ENCODE measurements around the gene CCDC32.

CCDC32 gene

GRCh38 chr15:40565333-40566238, 744 bp upstream of the CCDC32 start:
- DNase-seq = no peak

DNA sequence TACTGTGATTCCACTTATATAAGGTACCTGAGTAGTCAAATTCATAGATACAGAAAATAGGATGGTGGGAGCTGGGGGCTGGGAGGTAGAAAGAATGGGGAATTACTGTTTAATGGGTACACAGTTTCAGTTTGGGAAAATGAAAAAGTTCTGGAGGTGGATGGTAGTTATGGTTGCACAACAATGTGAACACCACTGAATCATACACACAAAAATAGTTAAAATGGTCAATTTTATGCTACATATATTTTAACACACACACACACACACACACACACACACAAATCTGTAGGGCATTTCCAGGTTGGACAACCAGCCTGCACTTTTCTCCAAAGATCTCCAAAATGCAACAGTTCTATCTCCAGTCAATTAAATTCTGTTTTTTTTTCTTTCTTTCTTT, 1.4 kb downstream of the CCDC32 start:
- DNase-seq = no peak

GRCh38 chr15:40562691-40563090, 2.2 kb downstream of the CCDC32 start:
- DNase-seq = no peak

DNA sequence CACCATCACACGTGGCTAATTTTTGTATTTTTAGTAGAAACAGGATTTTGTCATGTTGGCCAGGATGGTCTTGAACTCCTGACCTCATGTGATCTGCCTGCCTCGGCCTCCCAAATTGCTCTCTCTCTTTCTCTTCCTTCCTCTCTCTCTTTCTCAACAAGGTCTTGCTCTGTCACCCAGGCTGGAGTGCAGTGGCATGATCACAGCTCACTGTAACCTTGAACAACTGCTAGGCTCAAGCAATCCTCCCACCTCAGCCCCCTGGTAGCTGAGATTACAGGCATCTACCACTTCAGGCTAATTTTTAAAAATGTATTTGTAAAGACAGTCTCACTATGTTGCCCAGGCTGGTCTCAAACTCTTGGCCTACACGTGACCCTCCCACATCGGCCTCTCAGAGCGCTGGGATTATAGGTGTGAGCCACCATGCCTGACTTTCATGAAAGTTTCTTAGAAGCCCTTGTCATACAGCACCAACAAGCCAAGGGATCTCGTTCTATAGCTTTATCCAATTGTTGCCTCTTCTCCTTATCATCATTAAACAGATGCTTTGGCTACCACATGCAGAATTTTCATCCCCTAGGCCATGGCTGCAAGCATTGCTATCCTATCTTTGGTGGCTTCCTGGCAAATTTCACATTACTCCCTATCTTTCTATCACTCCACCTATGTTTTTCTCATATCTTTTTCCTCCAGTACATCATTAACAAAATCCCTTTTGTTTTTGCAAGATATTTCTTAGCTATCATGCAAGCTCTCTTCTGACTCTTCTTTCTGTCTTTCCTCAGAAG, 5.7 kb downstream of the CCDC32 start:
- no peak for DNase-seq

DNA sequence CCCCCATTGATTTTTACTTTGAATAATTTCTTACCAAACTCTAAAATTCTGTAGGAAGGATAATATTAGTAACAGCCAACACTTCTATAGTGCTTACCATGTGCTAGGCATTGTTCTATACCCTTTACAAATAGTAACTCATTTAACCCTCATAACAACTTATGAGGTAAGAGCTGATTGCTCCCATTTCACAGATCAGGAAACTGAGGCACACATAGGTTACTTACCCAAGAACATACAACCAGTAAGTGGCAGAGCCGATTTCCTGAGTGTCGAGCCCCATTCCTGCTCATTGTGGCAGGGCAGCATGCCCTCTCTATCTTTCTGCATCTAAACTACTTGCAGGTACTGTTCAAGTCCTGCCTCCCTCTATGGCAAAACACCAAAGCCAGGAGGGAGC, 9.0 kb downstream of the CCDC32 start:
- no peak for DNase-seq

GRCh38 chr15:40554161-40554525, 10.7 kb downstream of the CCDC32 start:
- DNase-seq = no peak

DNA sequence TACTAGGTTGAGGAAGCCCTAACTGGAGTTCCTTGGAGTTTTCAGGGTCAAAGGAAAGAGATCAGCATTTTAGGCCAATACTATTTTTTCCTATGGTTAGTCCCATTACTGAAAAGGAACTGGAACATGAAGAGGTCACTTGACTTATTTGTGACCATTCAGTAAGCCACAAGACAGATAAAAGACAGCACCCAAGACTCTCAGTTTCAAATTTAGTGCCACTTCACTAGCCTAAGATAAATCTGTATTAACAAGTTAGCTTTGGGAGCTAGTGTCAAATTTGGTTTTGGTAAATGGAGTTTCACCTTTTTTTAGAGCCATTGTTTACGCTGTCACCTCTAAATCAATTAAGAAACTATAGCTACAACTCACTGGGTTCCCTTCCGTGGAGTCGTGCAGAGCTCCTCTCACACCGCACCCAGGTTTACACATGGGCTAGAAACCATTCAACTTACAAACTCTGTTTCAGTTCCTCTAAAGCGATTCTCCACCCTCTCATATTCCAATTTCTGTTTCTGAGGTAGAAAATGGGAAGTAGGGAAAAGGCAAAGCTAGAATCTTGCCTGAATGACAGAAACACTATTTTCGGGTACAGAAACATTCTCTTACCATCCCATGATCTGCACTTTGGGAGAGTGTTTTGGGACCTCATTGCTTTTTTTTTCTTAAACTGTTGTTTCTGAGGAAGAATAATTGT, 14.4 kb downstream of the CCDC32 start:
- no peak for DNase-seq

- no peak for DNase-seq
Measured at GRCh38 chr15:40549894-40550293, 14.9 kb downstream of the CCDC32 start.

GRCh38 chr15:40548610-40549009, 16.2 kb downstream of the CCDC32 start:
- DNase-seq = no peak

- DNase-seq = no peak
Measured at GRCh38 chr15:40545457-40545856, 19.4 kb downstream of the CCDC32 start.

- DNase-seq = no peak
Measured at GRCh38 chr15:40543631-40544294, 21.1 kb downstream of the CCDC32 start.

GRCh38 chr15:40543082-40543481, 21.8 kb downstream of the CCDC32 start:
- DNase-seq = no peak

- no peak for DNase-seq
Measured at GRCh38 chr15:40538976-40539375, 25.9 kb downstream of the CCDC32 start.

DNA sequence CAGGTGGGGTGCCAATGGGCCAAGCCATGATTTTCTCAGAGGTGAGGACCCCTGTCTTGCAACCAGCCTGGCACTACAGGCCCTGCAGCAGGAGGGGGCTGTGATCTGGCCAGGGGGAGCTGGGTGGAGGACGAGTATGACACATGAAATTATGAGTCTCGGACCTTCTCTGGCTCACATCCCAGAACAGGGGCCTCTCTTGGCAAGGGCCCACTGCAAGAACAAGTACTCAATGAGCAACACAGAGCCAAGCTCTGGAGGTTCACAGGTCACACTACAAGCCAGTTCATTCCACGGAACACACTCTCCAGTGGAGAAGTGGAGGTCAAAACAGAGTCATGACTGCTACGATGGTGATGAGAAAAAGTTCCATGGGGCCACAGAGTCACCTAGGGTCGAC, 28.3 kb downstream of the CCDC32 start:
- DNase-seq = no peak

DNA sequence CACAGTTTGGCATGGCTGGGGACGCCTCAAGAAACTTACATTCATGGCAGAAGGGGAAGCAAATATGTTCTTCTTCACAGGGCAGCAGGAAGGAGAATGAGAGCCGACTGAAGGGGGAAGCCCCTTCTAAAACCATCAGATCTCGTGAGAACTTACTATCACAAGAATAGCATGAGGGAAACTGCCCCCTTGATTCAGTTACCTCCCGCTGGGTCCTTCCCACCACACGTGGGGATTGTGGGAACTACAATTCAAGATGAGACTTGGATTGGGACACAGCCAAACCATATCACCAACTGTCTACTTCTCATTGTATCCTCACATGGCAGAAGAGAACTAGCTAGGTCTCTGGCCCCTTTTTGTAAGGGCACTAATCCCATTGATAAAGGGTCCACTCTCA, 30.5 kb downstream of the CCDC32 start:
- no peak for DNase-seq

DNA sequence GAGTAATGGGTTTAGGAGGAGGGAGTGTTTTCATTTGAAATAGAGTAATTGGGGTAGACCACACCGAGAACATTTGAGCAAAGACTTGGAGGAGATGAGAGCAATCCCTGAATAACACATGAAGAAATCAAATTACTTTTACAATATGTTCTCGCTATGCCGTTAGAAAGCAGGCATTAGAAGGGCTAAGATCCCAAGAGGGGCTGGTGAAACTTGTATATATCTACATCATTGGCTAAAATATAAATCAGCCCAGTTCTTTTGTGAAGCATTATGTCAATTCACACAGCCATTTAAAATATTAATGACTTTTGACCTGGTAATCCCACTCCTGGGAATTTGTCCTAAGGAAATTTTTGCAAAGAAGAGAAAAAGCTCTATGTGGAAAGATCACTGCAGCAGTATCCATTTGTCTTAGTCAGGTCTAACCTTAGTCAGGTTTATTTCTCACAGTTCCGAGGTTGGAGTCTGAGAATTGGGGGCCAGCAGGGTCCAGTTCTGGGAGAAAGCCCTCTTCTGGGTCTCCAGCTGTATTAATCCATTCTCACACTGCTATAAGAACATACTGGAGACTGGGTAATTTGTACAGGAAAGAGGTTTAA, 31.0 kb downstream of the CCDC32 start:
- no peak for DNase-seq

DNA sequence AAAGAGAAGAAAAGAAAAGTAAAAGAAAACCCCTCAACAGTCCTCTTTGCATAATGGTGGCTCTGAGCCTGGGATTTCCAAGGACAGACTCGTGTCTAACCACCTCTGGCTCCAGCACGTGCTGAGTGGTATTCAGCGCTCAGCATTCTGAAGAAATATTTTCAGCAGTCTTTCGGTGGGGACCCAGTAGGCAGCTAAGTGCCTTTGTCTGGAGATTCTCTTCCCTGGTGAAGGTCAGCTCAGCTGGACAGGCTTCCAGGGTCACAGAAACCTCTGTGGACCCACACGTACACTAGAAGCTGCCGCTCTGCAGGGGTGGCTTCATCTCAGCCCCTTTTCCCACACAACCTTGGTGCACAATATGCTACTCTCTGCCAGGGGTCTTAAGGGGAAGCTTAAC, 36.0 kb downstream of the CCDC32 start:
- no peak for DNase-seq

GRCh38 chr15:40525855-40526254, 39.0 kb downstream of the CCDC32 start:
- DNase-seq = no peak

DNA sequence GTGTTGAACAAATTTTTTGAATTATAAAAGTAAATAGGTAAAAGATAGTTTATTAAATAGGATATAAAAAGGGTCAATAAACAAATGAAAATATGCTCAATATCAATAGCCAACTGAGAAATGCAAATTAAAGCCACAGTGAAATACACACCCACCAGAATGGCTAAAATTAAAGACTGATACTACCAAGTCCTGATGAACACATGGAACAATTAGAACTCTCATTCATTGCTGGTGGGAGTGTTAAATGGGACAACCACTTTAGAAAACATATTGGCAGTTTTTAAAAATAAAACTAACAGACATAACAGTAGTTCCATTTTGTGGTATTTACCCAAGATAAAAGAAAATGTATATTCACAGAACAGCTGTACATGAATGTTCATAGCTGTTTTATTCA, 41.2 kb downstream of the CCDC32 start:
- no peak for DNase-seq

DNA sequence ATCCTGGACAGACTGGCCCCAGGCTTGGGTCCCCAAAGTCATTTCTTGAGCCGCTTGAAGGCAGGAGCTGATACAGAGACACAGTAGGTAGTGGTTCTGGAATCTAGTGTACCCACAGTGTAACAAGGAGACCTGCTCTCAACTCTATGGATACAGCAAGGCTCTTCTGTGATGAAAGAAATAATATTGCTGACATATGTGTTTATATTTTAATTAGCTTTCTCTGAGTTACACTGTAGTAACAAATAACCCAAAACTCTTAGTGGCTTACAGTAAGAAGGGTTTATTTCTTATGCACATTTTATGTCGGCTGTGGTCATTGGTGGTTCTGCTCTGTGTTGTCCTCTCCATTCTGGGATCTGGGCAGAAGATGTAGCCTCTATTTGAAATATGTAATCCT, 48.5 kb downstream of the CCDC32 start:
- no peak for DNase-seq

- no peak for DNase-seq
Measured at GRCh38 chr15:40513609-40514008, 51.2 kb downstream of the CCDC32 start.

GRCh38 chr15:40512440-40512839, 52.4 kb downstream of the CCDC32 start:
- no peak for DNase-seq

All from stimulated activated CD4-positive, alpha-beta T cell treated with anti-CD3 and anti-CD28 coated beads, Interleukin-4, amount 100 ng/mL, for 4 hours (primary cell).